Measurements from ENCODE around the gene SEMA5B. TPM values are rescaled to one million over a fixed set of nuclear protein-coding genes. Genes with fewer than 3 reads are reported as not detected.
A peak's percentile ranks its signal among the peaks of the same experiment; 100 is the strongest.

Gene SEMA5B
- total RNA-seq, 1 donor from 2014 or later: 1.0 TPM

GRCh38 chr3:122973893-122974615 lies 53.5 kb downstream of the SEMA5B start:
- Mint-ChIP-seq H3K27ac (ENCODE audit: unreplicated experiment) (peak overlapping the region; percentile 35), H3K4me3 (ENCODE audit: unreplicated experiment) (no peak overlapping the region), H3K27me3 (ENCODE audit: low read depth, unreplicated experiment) (peaks cover 13% of the 10 kb centered on the region), H3K9me3 (ENCODE audit: unreplicated experiment) (no peaks in the 10 kb centered on the region), H3K36me3 (ENCODE audit: low read depth, unreplicated experiment) (no peaks in the 10 kb centered on the region), H3K4me1 (ENCODE audit: low read depth, unreplicated experiment) (peaks cover 64% of the 10 kb centered on the region)
- TF ChIP-seq CTCF (IDR thresholded peaks at IDR 0.05; ENCODE audit: insufficient read depth, low read depth, low read length) (no peak), EZH2 (IDR thresholded peaks at IDR 0.05; ENCODE audit: insufficient read depth, low read length) (no peak)
- no peak overlapping the region for H3K9ac ChIP-seq (ENCODE audit: low read length)
- H3K36me3 ChIP-seq (ENCODE audit: insufficient read depth, low read length): no peaks in the 10 kb centered on the region
- no peak for FAIRE-seq
- peaks cover 34% of the 10 kb centered on the region for H3K27me3 ChIP-seq (ENCODE audit: insufficient read depth, low read length)
- H3K4me1 ChIP-seq (ENCODE audit: insufficient read depth, low read length): peaks cover 45% of the 10 kb centered on the region
- no peak overlapping the region for H2AFZ ChIP-seq (ENCODE audit: low read depth, low read length)
- H3K4me3 ChIP-seq (ENCODE audit: insufficient read depth, low read depth, low read length): no peak overlapping the region
- no peak overlapping the region for H3K27ac ChIP-seq (ENCODE audit: low read depth, low read length)
- DNase-seq (ENCODE audit: low read depth): peak; percentile 9
- H3K4me2 ChIP-seq (ENCODE audit: low read length): peak overlapping the region; percentile 67
- no peaks in the 10 kb centered on the region for H3K79me2 ChIP-seq (ENCODE audit: insufficient read depth, low read length)
- peaks cover 4% of the 10 kb centered on the region for H4K20me1 ChIP-seq (ENCODE audit: insufficient read depth, low read length)
- H3K9me3 ChIP-seq (ENCODE audit: insufficient read depth, low read depth, low read length): no peaks in the 10 kb centered on the region

- Mint-ChIP-seq H3K27ac (ENCODE audit: unreplicated experiment) (no peak overlapping the region), H3K9me3 (ENCODE audit: unreplicated experiment) (no peaks in the 10 kb centered on the region), H3K27me3 (ENCODE audit: low read depth, unreplicated experiment) (peaks cover 18% of the 10 kb centered on the region), H3K36me3 (ENCODE audit: low read depth, unreplicated experiment) (no peaks in the 10 kb centered on the region), H3K4me3 (ENCODE audit: unreplicated experiment) (no peak overlapping the region), H3K4me1 (ENCODE audit: low read depth, unreplicated experiment) (peaks cover 47% of the 10 kb centered on the region)
- H3K79me2 ChIP-seq (ENCODE audit: insufficient read depth, low read length): no peaks in the 10 kb centered on the region
- no peaks in the 10 kb centered on the region for H3K9me3 ChIP-seq (ENCODE audit: insufficient read depth, low read depth, low read length)
- TF ChIP-seq EZH2 (IDR thresholded peaks at IDR 0.05; ENCODE audit: insufficient read depth, low read length) (no peak), CTCF (IDR thresholded peaks at IDR 0.05; ENCODE audit: insufficient read depth, low read depth, low read length) (no peak)
- peaks cover 34% of the 10 kb centered on the region for H3K27me3 ChIP-seq (ENCODE audit: insufficient read depth, low read length)
- no peak overlapping the region for H3K4me3 ChIP-seq (ENCODE audit: insufficient read depth, low read depth, low read length)
- H3K27ac ChIP-seq (ENCODE audit: low read depth, low read length): no peak overlapping the region
- FAIRE-seq (no peak), DNase-seq (ENCODE audit: low read depth) (no peak)
- H3K36me3 ChIP-seq (ENCODE audit: insufficient read depth, low read length): no peaks in the 10 kb centered on the region
- no peak overlapping the region for H3K9ac ChIP-seq (ENCODE audit: low read length)
- H3K4me1 ChIP-seq (ENCODE audit: insufficient read depth, low read length): peaks cover 32% of the 10 kb centered on the region
- no peak overlapping the region for H3K4me2 ChIP-seq (ENCODE audit: low read length)
- no peak overlapping the region for H2AFZ ChIP-seq (ENCODE audit: low read depth, low read length)
- H4K20me1 ChIP-seq (ENCODE audit: insufficient read depth, low read length): peaks cover 4% of the 10 kb centered on the region
These were observed 55.4 kb downstream of the SEMA5B start for GRCh38 chr3:122972141-122972540.
